IPS-11a (cell line): ENCODE measurements around the gene FCHO2.

Experiments
- H3K4me3 ChIP-seq: one replicate; pipeline ENCODE4 v1.5.1; 2013; ENCODE audit warnings: low read depth, low read length, control low read depth

The FCHO2 gene

GRCh38 chr5:73132759-73133158 lies 176.9 kb downstream of the FCHO2 start:
- H3K4me3 ChIP-seq, result no peak overlapping the region

GRCh38 chr5:73135021-73135420 lies 179.2 kb downstream of the FCHO2 start:
- H3K4me3 ChIP-seq, result no peak overlapping the region

- no peak overlapping the region for H3K4me3 ChIP-seq
These were observed 179.7 kb downstream of the FCHO2 start for GRCh38 chr5:73135429-73136054.

- H3K4me3 ChIP-seq, result no peak overlapping the region
These were observed 180.3 kb downstream of the FCHO2 start for GRCh38 chr5:73136055-73136562.

- H3K4me3 ChIP-seq, result no peak overlapping the region
These were observed 182.0 kb downstream of the FCHO2 start for GRCh38 chr5:73137563-73138530.

GRCh38 chr5:73139485-73139884 lies 183.6 kb downstream of the FCHO2 start:
- H3K4me3 ChIP-seq, result no peak overlapping the region
